H1 (cell line): Measurements from ENCODE around the gene LAMTOR4. TPM values are rescaled to one million over a fixed set of nuclear protein-coding genes. Genes with fewer than 3 reads are reported as not detected.

Source experiments
- CHD2 ChIP-seq: IDR thresholded peaks from 2 replicates; pipeline ENCODE4 v1.6.1; 2012; ENCODE audit warnings: low read length, improper control_type of control experiment
- CHD7 ChIP-seq: fragments of 300-600 bp; sonication (generic); IDR thresholded peaks from 2 replicates; pipeline ENCODE4 v1.7.1; 2012; ENCODE audit warnings: low read length, moderate library complexity, mild to moderate bottlenecking, inconsistent platforms; ENCODE audit not compliant: insufficient replicate concordance
- KDM4A ChIP-seq: IDR thresholded peaks from one replicate; pipeline ENCODE4 v1.7.1; 2012; ENCODE audit warnings: low read depth, mild to moderate bottlenecking, moderate library complexity, low read length, inconsistent platforms; ENCODE audit not compliant: severe bottlenecking
- SP1 ChIP-seq: IDR thresholded peaks from 2 replicates; pipeline ENCODE4 v1.6.1; 2011; ENCODE audit warnings: low read depth, low read length
- YY1 ChIP-seq: IDR thresholded peaks from 2 replicates; pipeline ENCODE4 v1.6.1; 2011; ENCODE audit warnings: low read depth, mild to moderate bottlenecking, low read length
- polyA plus RNA-seq, 7 experiments: library from polyadenylated mRNA; depleted of rRNA in 3 of 7; stranded (reverse) in 5 of 7; unstranded in 2 of 7; fragments of >200 nt in 5 of 7; fragments of 200-250 nt in 2 of 7; gene quantifications; 1 replicate in 5 of 7; 2 replicates in 1 of 7; 4 replicates in 1 of 7; pipeline versions ENCODE4 v1.2.1 to v1.2.3, GENCODE V29; 2011 to 2013; ENCODE audit warnings: missing spikeins in 2 of 7, mixed read lengths in 2 of 7
- total RNA-seq: library from RNA; stranded (reverse); fragmentation: NEBNext Ultra II Directional; extraction: Animal tissue kit (Norgen Biotek cat#: 25700); gene quantifications from 2 replicates; pipeline ENCODE4 v1.2.1, GENCODE V29; 2021

LAMTOR4 gene
- total and polyA plus RNA-seq, 2 of the 8 experiments (the other 6 are each of a cell fraction or from before 2014, with no cell fraction given), result 153 to 622 TPM

- TF ChIP-seq CHD7 (no peak), SP1 (no peak), KDM4A (no peak), CHD2 (no peak), YY1 (no peak)
Observed at GRCh38 chr7:100191775-100192174, 43.1 kb downstream of the LAMTOR4 start (continued).
